ENCODE measurements around the gene MMAB. TPM values are rescaled to one million over a fixed set of nuclear protein-coding genes. Genes with fewer than 3 reads are reported as not detected.

Gene MMAB
- total and polyA plus RNA-seq, 2 experiments from 2014 or later, result 6.7 to 26.8 TPM

DNA sequence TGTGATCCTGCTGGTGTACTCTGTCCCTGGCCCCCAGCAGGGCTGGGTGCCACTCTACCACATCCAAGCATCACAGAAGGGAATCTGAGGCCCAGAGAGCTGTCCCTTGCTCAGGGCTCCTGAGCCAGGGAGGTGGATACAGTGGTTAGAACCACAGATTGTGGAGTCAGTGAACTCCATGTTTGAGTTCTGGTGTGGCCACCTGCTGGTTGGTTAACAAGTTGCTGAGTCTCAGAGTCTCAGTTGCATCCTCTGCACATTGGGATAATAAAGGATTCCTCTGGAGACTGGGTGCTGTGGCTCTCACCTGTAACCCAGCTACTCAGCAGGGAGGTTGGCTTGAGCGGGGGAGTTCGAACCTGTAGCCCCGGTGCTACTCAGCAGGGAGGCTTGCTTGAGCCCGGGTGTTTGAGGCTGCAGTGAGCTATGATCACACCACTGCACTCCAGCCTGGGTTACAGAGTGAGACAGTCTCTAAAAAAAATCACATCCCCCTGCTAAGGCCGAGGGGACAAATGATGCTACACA, 39.7 kb upstream of the MMAB start:
- H3K4me1 ChIP-seq (ENCODE audit: insufficient read depth), result no peaks in the 10 kb centered on the region
- H3K9me3 ChIP-seq (ENCODE audit: low read depth), result no peaks in the 10 kb centered on the region
- H3K4me2 ChIP-seq (ENCODE audit: unreplicated experiment), result no peak overlapping the region
- no peaks in the 10 kb centered on the region for H4K20me1 ChIP-seq (ENCODE audit: insufficient read depth)
- WGBS, 2 experiments (ENCODE audit: low coverage in 1 of 2, low lambda C conversion rate in 2 of 2, missing lambda C conversion rate in 2 of 2), result 19 to 28% methylated on average over 5 of the region's 5 CpGs
- no peak overlapping the region for H3K27ac ChIP-seq
- in situ Hi-C loops (cut with MboI), result no loop called here
- no peak overlapping the region for H2AFZ ChIP-seq
- no peak for TF ChIP-seq EZH2phosphoT487 (IDR thresholded peaks at IDR 0.05; ENCODE audit: insufficient read depth, low read depth)
- TF ChIP-seq EZH2 (IDR thresholded peaks at IDR 0.05; ENCODE audit: insufficient read depth, poor library complexity, severe bottlenecking), result no peak
- peak; percentile 45 for DNase-seq
- H3K79me2 ChIP-seq (ENCODE audit: insufficient read depth), result no peaks in the 10 kb centered on the region
- H3F3A ChIP-seq (ENCODE audit: insufficient read depth), result no peaks in the 10 kb centered on the region
- no peaks in the 10 kb centered on the region for H3K9me2 ChIP-seq (ENCODE audit: insufficient read depth)
- H3K27me3 ChIP-seq (replicated peaks; ENCODE audit: insufficient read depth), result peaks cover 50% of the 10 kb centered on the region
- H3K9ac ChIP-seq, result no peak overlapping the region
- no peak overlapping the region for H3K4me3 ChIP-seq
- no peaks in the 10 kb centered on the region for H3K36me3 ChIP-seq (ENCODE audit: low read depth)

DNA sequence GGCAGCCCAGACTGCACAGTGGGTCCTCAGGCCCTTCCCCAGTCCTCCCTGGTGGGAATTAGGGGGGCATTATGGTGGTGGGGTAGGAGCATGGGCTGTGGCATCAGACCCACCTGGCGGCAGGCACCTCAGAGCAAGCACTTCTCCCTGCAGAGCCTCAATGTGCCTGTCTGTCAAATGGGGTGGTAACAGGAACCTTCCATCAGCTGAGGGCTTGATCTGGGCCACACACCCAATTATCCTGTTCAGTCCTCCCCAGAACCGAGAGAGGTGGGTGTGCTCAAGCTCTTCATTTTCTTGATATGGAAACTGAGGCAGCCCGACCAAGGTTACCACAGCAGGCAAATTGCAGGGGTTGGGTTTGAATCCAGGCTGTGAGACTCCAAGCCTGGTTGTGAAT, 38.7 kb upstream of the MMAB start:
- in situ Hi-C loops (cut with MboI), result no loop called here
- no peak overlapping the region for H3K27ac ChIP-seq

DNA sequence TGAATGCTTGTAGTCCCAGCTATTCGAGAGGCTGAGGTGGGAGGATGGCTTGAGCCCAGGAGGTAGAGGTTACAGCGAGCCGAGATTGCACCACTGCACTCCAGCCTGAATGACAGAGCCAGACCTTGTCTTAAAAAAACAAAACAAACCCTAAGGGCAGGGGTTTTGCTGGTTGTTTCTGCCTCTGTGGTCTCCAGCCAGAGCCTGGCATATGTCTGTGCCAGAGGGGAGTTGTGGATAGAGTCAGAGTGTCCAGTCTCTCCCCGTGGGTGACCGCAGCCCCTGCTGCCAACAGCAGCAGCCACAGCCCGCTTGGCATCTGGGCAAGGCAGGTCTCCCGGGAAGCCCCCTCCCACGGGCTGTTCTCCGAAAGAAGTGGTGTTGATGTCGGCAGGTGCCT, 37.9 kb upstream of the MMAB start:
- Histone ChIP-seq H3K4me1 (ENCODE audit: insufficient read depth) (no peaks in the 10 kb centered on the region), H3K36me3 (ENCODE audit: low read depth) (no peaks in the 10 kb centered on the region), H3K4me2 (ENCODE audit: unreplicated experiment) (no peak overlapping the region), H3K4me3 (no peak overlapping the region), H3K9me3 (ENCODE audit: low read depth) (no peaks in the 10 kb centered on the region), H3K9me2 (ENCODE audit: insufficient read depth) (no peaks in the 10 kb centered on the region), H3K79me2 (ENCODE audit: insufficient read depth) (no peaks in the 10 kb centered on the region), H2AFZ (no peak overlapping the region), H3K9ac (no peak overlapping the region), H4K20me1 (ENCODE audit: insufficient read depth) (no peaks in the 10 kb centered on the region), H3K27me3 (replicated peaks; ENCODE audit: insufficient read depth) (peaks cover 36% of the 10 kb centered on the region), H3K27ac (no peak overlapping the region), H3F3A (ENCODE audit: insufficient read depth) (no peaks in the 10 kb centered on the region)
- DNase-seq, result no peak
- in situ Hi-C loops (cut with MboI), result no loop called here
- 62 to 74% methylated on average over 10 of the region's 10 CpGs for WGBS, 2 experiments (ENCODE audit: low coverage in 1 of 2, low lambda C conversion rate in 2 of 2, missing lambda C conversion rate in 2 of 2)
- no peak for TF ChIP-seq EZH2 (IDR thresholded peaks at IDR 0.05; ENCODE audit: insufficient read depth, poor library complexity, severe bottlenecking)
- TF ChIP-seq EZH2phosphoT487 (IDR thresholded peaks at IDR 0.05; ENCODE audit: insufficient read depth, low read depth), result no peak

More for the DNA sequence above, 38.7 kb upstream of the MMAB start:
- H3K79me2 ChIP-seq (ENCODE audit: insufficient read depth), result no peaks in the 10 kb centered on the region
- TF ChIP-seq EZH2phosphoT487 (IDR thresholded peaks at IDR 0.05; ENCODE audit: insufficient read depth, low read depth) (no peak), EZH2 (IDR thresholded peaks at IDR 0.05; ENCODE audit: insufficient read depth, poor library complexity, severe bottlenecking) (no peak)
- no peak for DNase-seq
- peaks cover 44% of the 10 kb centered on the region for H3K27me3 ChIP-seq (replicated peaks; ENCODE audit: insufficient read depth)
- no peaks in the 10 kb centered on the region for H3K36me3 ChIP-seq (ENCODE audit: low read depth)
- no peak overlapping the region for H3K4me2 ChIP-seq (ENCODE audit: unreplicated experiment)
- H3K9me3 ChIP-seq (ENCODE audit: low read depth), result no peaks in the 10 kb centered on the region
- H3F3A ChIP-seq (ENCODE audit: insufficient read depth), result no peaks in the 10 kb centered on the region
- no peaks in the 10 kb centered on the region for H3K4me1 ChIP-seq (ENCODE audit: insufficient read depth)
- no peaks in the 10 kb centered on the region for H4K20me1 ChIP-seq (ENCODE audit: insufficient read depth)
- no peak overlapping the region for H3K4me3 ChIP-seq
- H3K9me2 ChIP-seq (ENCODE audit: insufficient read depth), result no peaks in the 10 kb centered on the region
- H3K9ac ChIP-seq, result no peak overlapping the region
- WGBS, 2 experiments (ENCODE audit: low coverage in 1 of 2, low lambda C conversion rate in 2 of 2, missing lambda C conversion rate in 2 of 2), result 39 to 40% methylated on average over 3 of the region's 3 CpGs
- H2AFZ ChIP-seq, result no peak overlapping the region

DNA sequence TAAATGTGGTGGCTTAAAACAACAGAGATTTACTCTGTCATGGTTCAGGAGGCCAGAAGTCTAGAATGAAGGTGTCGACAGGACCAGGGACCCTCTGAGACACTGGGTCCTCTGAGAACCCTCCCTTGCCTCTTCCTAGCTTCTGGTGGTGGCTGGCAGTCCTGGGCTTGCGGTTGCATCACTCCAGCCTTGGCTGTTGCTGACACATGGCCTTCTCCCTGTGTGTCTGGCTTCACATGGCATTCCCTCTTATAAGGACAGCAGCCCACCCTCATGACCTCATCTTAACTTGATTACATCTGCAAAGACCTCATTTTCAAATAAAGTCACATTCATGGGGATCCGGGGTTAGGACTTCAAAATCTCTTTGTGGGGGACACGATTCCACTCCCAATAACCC, 37.2 kb upstream of the MMAB start:
- peaks cover 29% of the 10 kb centered on the region for H3K27me3 ChIP-seq (replicated peaks; ENCODE audit: insufficient read depth)
- no peaks in the 10 kb centered on the region for H3K4me1 ChIP-seq (ENCODE audit: insufficient read depth)
- H3K27ac ChIP-seq, result no peak overlapping the region
- TF ChIP-seq EZH2phosphoT487 (IDR thresholded peaks at IDR 0.05; ENCODE audit: insufficient read depth, low read depth) (no peak), EZH2 (IDR thresholded peaks at IDR 0.05; ENCODE audit: insufficient read depth, poor library complexity, severe bottlenecking) (no peak)
- no peak for DNase-seq
- H3K9me3 ChIP-seq (ENCODE audit: low read depth), result no peaks in the 10 kb centered on the region
- no peaks in the 10 kb centered on the region for H3K79me2 ChIP-seq (ENCODE audit: insufficient read depth)
- no peaks in the 10 kb centered on the region for H3F3A ChIP-seq (ENCODE audit: insufficient read depth)
- H3K36me3 ChIP-seq (ENCODE audit: low read depth), result no peaks in the 10 kb centered on the region
- no peaks in the 10 kb centered on the region for H4K20me1 ChIP-seq (ENCODE audit: insufficient read depth)
- H3K9ac ChIP-seq, result no peak overlapping the region
- no peaks in the 10 kb centered on the region for H3K9me2 ChIP-seq (ENCODE audit: insufficient read depth)
- no peak overlapping the region for H2AFZ ChIP-seq
- no peak overlapping the region for H3K4me2 ChIP-seq (ENCODE audit: unreplicated experiment)
- in situ Hi-C loops (cut with MboI), result no loop called here
- no peak overlapping the region for H3K4me3 ChIP-seq
- WGBS, 2 experiments (ENCODE audit: low coverage in 1 of 2, low lambda C conversion rate in 2 of 2, missing lambda C conversion rate in 2 of 2), result 26 to 54% methylated on average over 4 of the region's 4 CpGs

DNA sequence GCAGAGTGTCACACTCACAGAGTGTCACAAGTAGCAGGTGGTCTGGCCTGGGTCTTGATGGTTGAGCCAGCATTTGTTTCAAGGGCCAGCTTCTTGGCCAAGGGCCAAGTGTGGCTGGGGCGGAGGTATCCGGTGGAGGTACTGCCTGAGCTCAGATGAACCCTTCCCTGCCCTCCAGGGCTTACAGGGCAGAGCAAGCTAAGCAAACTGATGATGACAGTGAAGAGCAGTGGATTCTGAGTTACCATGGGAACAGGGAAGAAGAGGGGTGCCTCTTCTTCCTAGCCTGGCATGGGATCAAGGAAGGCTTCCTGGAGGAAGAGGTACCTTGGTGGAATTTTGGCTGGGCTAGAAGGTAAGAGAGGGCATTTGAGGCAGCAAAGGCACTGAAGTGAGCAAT, 36.0 kb upstream of the MMAB start:
- no peaks in the 10 kb centered on the region for H3K9me2 ChIP-seq (ENCODE audit: insufficient read depth)
- in situ Hi-C loops (cut with MboI), result loop anchor here (10.0 kb wide), 1 partner anchor 165 kb away; no protein-coding TSS in a partner anchor
- H3K4me1 ChIP-seq (ENCODE audit: insufficient read depth), result no peaks in the 10 kb centered on the region
- no peak for TF ChIP-seq EZH2phosphoT487 (IDR thresholded peaks at IDR 0.05; ENCODE audit: insufficient read depth, low read depth)
- TF ChIP-seq EZH2 (IDR thresholded peaks at IDR 0.05; ENCODE audit: insufficient read depth, poor library complexity, severe bottlenecking), result no peak
- H3K79me2 ChIP-seq (ENCODE audit: insufficient read depth), result no peaks in the 10 kb centered on the region
- no peaks in the 10 kb centered on the region for H3K9me3 ChIP-seq (ENCODE audit: low read depth)
- H3F3A ChIP-seq (ENCODE audit: insufficient read depth), result no peaks in the 10 kb centered on the region
- no peak overlapping the region for H3K4me2 ChIP-seq (ENCODE audit: unreplicated experiment)
- 28 to 39% methylated on average over 2 of the region's 2 CpGs for WGBS, 2 experiments (ENCODE audit: low coverage in 1 of 2, low lambda C conversion rate in 2 of 2, missing lambda C conversion rate in 2 of 2)
- H3K4me3 ChIP-seq, result no peak overlapping the region
- H2AFZ ChIP-seq, result no peak overlapping the region
- H3K27me3 ChIP-seq (replicated peaks; ENCODE audit: insufficient read depth), result peaks cover 19% of the 10 kb centered on the region
- DNase-seq, result no peak
- no peaks in the 10 kb centered on the region for H4K20me1 ChIP-seq (ENCODE audit: insufficient read depth)
- no peak overlapping the region for H3K9ac ChIP-seq
- H3K27ac ChIP-seq, result no peak overlapping the region
- no peaks in the 10 kb centered on the region for H3K36me3 ChIP-seq (ENCODE audit: low read depth)

Data from GM23248 (cell line).